Bronchial epithelial cell (primary cell): ENCODE results near the gene AP3S2. TPM values are rescaled to one million over a fixed set of nuclear protein-coding genes. Genes with fewer than 3 reads are reported as not detected.
A peak's percentile ranks its signal among the peaks of the same experiment; 100 is the strongest.

Experiments used
- DNase-seq: peaks from one replicate; pipeline ENCODE4 v3.0.0-alpha.2; 2010; ENCODE audit warnings: low read depth
- FAIRE-seq: peaks from 2 replicates; lab custom pipeline; 2011; peaks lifted over from hg19 to GRCh38; lab: Jason Lieb, UNC
- H3K27me3 ChIP-seq: 2 replicates; pipeline ENCODE4 v1.5.1; 2011; ENCODE audit warnings: low read length; ENCODE audit not compliant: control insufficient read depth, insufficient read depth
- H3K36me3 ChIP-seq: 2 replicates; pipeline ENCODE4 v1.5.1; 2011; ENCODE audit warnings: low read length; ENCODE audit not compliant: control insufficient read depth, insufficient read depth
- H3K4me3 ChIP-seq: 2 replicates; pipeline ENCODE4 v1.5.1; 2011; ENCODE audit warnings: mild to moderate bottlenecking, low read depth, low read length, control low read depth
- total RNA-seq: library from RNA; depleted of rRNA; stranded (reverse); fragments of >200 nt; gene quantifications from 2 replicates; pipeline ENCODE4 v1.2.1, GENCODE V29; 2014
- TF ChIP-seq, protein P1 (sequence below): IDR thresholded peaks from 2 replicates; pipeline ENCODE4 v1.5.1; 2011; ENCODE audit warnings: mild to moderate bottlenecking, moderate library complexity, low read length, control low read depth, inconsistent platforms; ENCODE audit not compliant: insufficient read depth, severe bottlenecking

The AP3S2 gene
- total RNA-seq, 1 donor from 2014 or later: 51.3 TPM

DNA sequence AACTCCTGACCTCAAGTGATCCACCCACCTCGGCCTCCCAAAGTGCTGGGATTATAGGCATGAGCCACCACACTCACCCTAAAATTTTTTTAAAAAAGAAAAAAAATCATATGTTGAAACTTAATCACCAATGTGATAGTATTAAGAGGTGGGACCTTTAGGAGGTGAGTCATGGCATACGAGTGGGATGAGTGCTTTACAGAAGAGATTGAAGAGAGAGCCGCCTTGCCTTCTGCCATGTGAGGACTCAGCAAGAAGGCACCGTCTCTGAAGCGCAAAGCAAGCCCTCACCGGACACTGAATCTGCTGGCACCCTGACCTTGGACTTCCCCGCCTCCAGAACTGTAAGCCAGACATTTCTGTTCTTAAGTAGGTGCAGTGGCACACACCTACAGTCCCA is 13.5 kb upstream of the AP3S2 start:
- Histone ChIP-seq H3K36me3 (peaks cover 6% of the 10 kb centered on the region), H3K27me3 (no peaks in the 10 kb centered on the region), H3K4me3 (no peak overlapping the region)
- FAIRE-seq (no peak), DNase-seq (no peak)
- TF ChIP-seq, protein P1, sequence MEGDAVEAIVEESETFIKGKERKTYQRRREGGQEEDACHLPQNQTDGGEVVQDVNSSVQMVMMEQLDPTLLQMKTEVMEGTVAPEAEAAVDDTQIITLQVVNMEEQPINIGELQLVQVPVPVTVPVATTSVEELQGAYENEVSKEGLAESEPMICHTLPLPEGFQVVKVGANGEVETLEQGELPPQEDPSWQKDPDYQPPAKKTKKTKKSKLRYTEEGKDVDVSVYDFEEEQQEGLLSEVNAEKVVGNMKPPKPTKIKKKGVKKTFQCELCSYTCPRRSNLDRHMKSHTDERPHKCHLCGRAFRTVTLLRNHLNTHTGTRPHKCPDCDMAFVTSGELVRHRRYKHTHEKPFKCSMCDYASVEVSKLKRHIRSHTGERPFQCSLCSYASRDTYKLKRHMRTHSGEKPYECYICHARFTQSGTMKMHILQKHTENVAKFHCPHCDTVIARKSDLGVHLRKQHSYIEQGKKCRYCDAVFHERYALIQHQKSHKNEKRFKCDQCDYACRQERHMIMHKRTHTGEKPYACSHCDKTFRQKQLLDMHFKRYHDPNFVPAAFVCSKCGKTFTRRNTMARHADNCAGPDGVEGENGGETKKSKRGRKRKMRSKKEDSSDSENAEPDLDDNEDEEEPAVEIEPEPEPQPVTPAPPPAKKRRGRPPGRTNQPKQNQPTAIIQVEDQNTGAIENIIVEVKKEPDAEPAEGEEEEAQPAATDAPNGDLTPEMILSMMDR: no peak

DNA sequence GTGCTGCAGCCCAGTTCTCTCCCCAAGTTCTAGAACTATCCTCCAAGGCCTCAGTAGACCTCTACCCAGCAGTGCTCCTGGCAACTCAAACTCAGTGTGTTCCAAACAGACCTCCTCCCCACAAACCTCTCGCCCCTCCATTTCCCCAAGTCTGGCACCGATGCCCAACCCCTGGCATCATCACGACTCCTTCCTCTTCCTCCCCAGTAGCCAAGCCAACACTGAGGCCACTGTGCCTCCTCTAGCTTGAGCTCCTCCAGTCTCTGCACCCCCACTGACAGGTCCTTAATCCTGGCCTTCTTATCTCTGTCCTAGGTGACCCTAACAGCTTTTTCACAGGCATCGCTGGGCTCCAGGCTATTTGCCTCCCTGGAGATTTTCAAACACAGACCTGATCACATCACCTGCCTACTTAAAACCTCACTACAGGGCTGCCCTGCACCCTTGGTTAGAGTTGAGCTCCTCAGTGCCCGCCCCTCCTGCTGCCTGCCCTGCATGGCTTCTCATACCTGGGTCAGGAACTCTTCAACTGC is 12.1 kb upstream of the AP3S2 start:
- Histone ChIP-seq H3K4me3 (no peak overlapping the region), H3K27me3 (no peaks in the 10 kb centered on the region), H3K36me3 (peaks cover 8% of the 10 kb centered on the region)
- TF ChIP-seq, protein P1: no peak
- FAIRE-seq: peak; percentile 40
- DNase-seq: no peak

DNA sequence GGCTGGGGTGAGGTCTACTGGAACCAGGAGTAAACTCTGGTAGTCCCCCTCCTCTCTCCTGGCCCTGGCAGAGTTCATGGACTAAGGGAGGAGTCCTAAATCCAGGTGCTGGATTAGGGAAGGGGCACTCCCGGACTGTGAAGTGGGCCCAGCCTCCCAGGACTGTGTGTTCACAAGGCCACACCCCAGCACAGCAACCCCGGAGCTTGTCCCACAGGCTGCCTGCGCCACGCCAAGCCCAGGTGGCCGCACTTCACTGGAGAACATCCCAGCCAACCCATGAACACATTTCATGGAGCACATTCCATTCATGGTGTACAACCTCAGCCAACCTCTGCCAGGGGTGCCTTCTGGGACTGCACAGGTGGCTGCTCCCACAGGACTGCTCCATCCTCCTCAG is 10.7 kb upstream of the AP3S2 start:
- DNase-seq (no peak), FAIRE-seq (no peak)
- no peak overlapping the region for H3K4me3 ChIP-seq
- no peaks in the 10 kb centered on the region for H3K27me3 ChIP-seq
- TF ChIP-seq, protein P1: no peak
- peaks cover 8% of the 10 kb centered on the region for H3K36me3 ChIP-seq

DNA sequence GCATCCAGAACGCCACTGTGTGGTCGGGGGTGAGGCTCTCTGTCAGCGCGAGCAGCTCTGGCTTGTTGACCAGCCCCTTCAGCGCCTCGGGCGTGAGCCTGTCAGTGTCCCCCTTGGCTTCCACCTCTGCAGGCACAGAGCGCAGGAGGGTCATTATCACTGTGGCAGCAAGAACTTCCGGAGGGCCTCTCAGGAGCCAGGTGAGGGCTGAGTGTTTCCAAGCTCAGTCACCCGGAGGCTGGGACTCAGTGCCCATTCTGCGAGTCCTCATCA is 10.0 kb upstream of the AP3S2 start:
- no peak overlapping the region for H3K4me3 ChIP-seq
- FAIRE-seq (no peak), DNase-seq (no peak)
- TF ChIP-seq, protein P1: no peak
- no peaks in the 10 kb centered on the region for H3K27me3 ChIP-seq
- H3K36me3 ChIP-seq: peaks cover 8% of the 10 kb centered on the region

DNA sequence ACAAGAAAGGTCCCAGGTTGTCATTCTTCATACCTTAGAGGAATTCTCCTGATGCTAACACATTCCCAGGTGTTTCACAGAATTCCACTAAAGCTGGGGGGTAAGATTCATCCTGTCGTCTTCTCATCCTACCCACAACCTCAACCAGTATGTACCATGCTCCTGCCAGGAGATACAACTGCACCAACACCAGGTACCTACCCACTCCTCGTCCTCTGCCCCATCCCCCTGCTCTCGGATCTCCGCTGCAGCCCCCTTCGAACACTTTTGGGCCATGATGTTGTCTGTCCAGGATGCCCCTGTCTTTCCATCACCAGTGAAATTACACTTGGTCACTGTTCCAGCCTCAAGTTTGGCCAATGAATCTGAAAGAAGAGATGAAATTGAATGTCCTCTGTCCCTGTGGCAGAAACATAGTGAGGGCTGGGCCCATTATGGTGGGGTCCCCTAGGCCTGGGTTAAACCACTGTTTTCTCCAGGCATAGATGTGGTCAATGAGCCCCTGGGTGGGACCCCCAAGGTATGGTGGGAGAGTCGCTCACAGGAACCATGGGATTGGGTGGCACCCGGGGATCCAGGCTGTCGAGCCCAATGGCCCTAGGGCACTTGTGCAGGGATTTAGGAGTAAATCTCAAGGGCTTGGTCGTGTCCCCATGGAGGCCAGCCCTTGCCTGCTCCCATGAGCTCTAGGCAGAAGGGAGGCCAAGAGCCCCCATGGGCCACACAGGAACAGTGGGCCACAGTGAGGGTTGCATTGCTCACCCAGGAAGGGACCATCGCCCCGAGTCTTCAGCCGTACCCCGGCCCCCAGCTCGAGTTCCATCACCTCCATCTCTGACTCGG is 9.4 kb upstream of the AP3S2 start:
- no peaks in the 10 kb centered on the region for H3K27me3 ChIP-seq
- FAIRE-seq (no peak), DNase-seq (no peak)
- peaks cover 8% of the 10 kb centered on the region for H3K36me3 ChIP-seq
- no peak overlapping the region for H3K4me3 ChIP-seq
- TF ChIP-seq, protein P1: no peak
